ENCODE results near the gene SELENOW. TPM values are rescaled to one million over a fixed set of nuclear protein-coding genes. Genes with fewer than 3 reads are reported as not detected.

Gene SELENOW
- total and polyA plus RNA-seq, 2 of the 8 experiments (the other 6 are each of a cell fraction or from before 2014, with no cell fraction given): 371 to 588 TPM

GRCh38 chr19:47776568-47776967 lies 1.9 kb upstream of the SELENOW start:
- CTCF ChIA-PET (ENCODE audit: partially characterized antibody): interaction anchor here (0.6 to 3.6 kb wide), 6 partner anchors 11 to 73 kb away, joined by 3 to 19 read pairs (median 6); no protein-coding TSS in a partner anchor
- H2BK15ac ChIP-seq (ENCODE audit: low read length): 0 out of 2 replicates have a peak overlapping the region, but pooled peaks have one; percentile 81
- no peak overlapping the region for H4K8ac ChIP-seq (ENCODE audit: extremely low read depth, insufficient read depth, low read length)
- H3K79me1 ChIP-seq (ENCODE audit: low read depth, low read length): peaks cover 2% of the 10 kb centered on the region
- no peak overlapping the region for H3K9ac ChIP-seq (replicated peaks in 1 of 4; ENCODE audit: extremely low read depth in 1 of 4, low read depth in 3 of 4, low read length in 3 of 4)
- no peak overlapping the region; the same call in 1 of the 2 replicates for H2BK20ac ChIP-seq (ENCODE audit: low read length)
- no peaks in the 10 kb centered on the region for H3K27me3 ChIP-seq (replicated peaks in 1 of 4; ENCODE audit: control insufficient read depth in 3 of 4, extremely low read depth in 1 of 4, insufficient read depth in 3 of 4, low read length in 3 of 4)
- TF ChIP-seq CEBPB (IDR thresholded peaks at IDR 0.05; ENCODE audit: low read depth, low read length) (no peak), POLR2A (IDR thresholded peaks at IDR 0.05; ENCODE audit: control extremely low read depth in 1 of 2, low read depth in 2 of 2, low read length in 2 of 2) (no peak), KDM4A (IDR thresholded peaks at IDR 0.05; ENCODE audit: low read depth, low read length, severe bottlenecking) (no peak), ASH2L (IDR thresholded peaks at IDR 0.05; ENCODE audit: low read length) (no peak), CHD1 (IDR thresholded peaks at IDR 0.05; ENCODE audit: low read depth, low read length) (no peak), NANOG (IDR thresholded peaks at IDR 0.05; ENCODE audit: insufficient read depth, low read depth, low read length, poor library complexity, severe bottlenecking) (no peak), TBP (IDR thresholded peaks at IDR 0.05; ENCODE audit: low read depth, low read length) (no peak), E2F6 (IDR thresholded peaks at IDR 0.05) (no peak), MAFK (IDR thresholded peaks at IDR 0.05; ENCODE audit: low read depth, low read length) (no peak)
- peak overlapping the region; percentile 49; the same call in 1 of the 2 replicates for H2BK5ac ChIP-seq (ENCODE audit: low read depth, low read length)
- no peak overlapping the region for H2BK12ac ChIP-seq (ENCODE audit: low read depth, low read length)
- no peak overlapping the region for H3K14ac ChIP-seq (ENCODE audit: insufficient read length)
- H3K18ac ChIP-seq (ENCODE audit: extremely low read depth, low read length): no peak overlapping the region; the same call in 1 of the 2 replicates
- H3K36me3 ChIP-seq (ENCODE audit: control insufficient read depth in 2 of 4, insufficient read depth in 4 of 4, low read length in 3 of 4): peaks cover 5 to 9% (median 8%) of the 10 kb centered on the region in 4 experiments; a peak in 7 of 8 replicates
- H2BK120ac ChIP-seq (replicated peaks; ENCODE audit: low read depth, low read length): no peak overlapping the region
- peaks cover 0 to 10% (median 7%) of the 10 kb centered on the region in 4 experiments; a peak in 5 of 7 replicates for H3K4me1 ChIP-seq (replicated peaks in 1 of 4; ENCODE audit: control insufficient read depth in 3 of 4, insufficient read depth in 4 of 4, low read length in 3 of 4)
- no peak overlapping the region for H3K4ac ChIP-seq (replicated peaks; ENCODE audit: insufficient read length, low read depth, low read length)
- FAIRE-seq (no peak), DNase-seq (ENCODE audit: low read depth in 1 of 2, low spot score in 2 of 2) (no peak)
- no peak overlapping the region for H4K5ac ChIP-seq (ENCODE audit: insufficient read length, low read depth, low read length)
- H3K23ac ChIP-seq (ENCODE audit: insufficient read length): no peak overlapping the region
- H3K4me3 ChIP-seq (ENCODE audit: extremely low read depth in 1 of 4, insufficient read depth in 2 of 4, low read depth in 3 of 4, low read length in 4 of 4): no peak overlapping the region
- WGBS, 2 experiments (ENCODE audit: extremely low coverage in 1 of 2, insufficient coverage in 1 of 2, insufficient read length in 1 of 2, insufficient replicate concordance in 2 of 2, low coverage in 1 of 2, low lambda C conversion rate in 2 of 2, missing lambda C conversion rate in 1 of 2): 59% methylated on average over 4 of the region's 4 CpGs; no CpG with 5 or more reads in 1 of the 2 experiments
- no peak overlapping the region for H4K91ac ChIP-seq (replicated peaks; ENCODE audit: insufficient read length, low read length)
- no peaks in the 10 kb centered on the region for H3K9me3 ChIP-seq (ENCODE audit: insufficient read depth in 2 of 2, low read depth in 1 of 2, low read length in 1 of 2)
- POLR2A ChIA-PET (ENCODE audit: partially characterized antibody): interaction anchor here (0.9 to 5.0 kb wide), 4 partner anchors 10 to 73 kb away, joined by 4 to 34 read pairs (median 8); no protein-coding TSS in a partner anchor
- no peak overlapping the region for H3K56ac ChIP-seq (replicated peaks; ENCODE audit: insufficient read length, low read depth, low read length)
- H4K20me1 ChIP-seq (replicated peaks in 1 of 2; ENCODE audit: control insufficient read depth in 1 of 2, insufficient read depth in 2 of 2, low read length in 2 of 2): peaks cover 8 to 13% of the 10 kb centered on the region in 2 experiments
- H3K4me2 ChIP-seq (ENCODE audit: insufficient read depth in 1 of 2, low read depth in 2 of 2, low read length in 2 of 2): 0 out of 4 replicates have a peak overlapping the region, but pooled peaks of 1 of the 2 experiments have one; percentile 12
- H2AK5ac ChIP-seq (ENCODE audit: low read depth, low read length): 0 out of 2 replicates have a peak overlapping the region, but pooled peaks have one; percentile 2
- H3K23me2 ChIP-seq (ENCODE audit: low read depth, low read length): peaks cover 8% of the 10 kb centered on the region
- peak overlapping the region; percentile 56; the same call in 1 of the 2 replicates for H3K27ac ChIP-seq (ENCODE audit: low read depth, low read length)
- H3K79me2 ChIP-seq (ENCODE audit: control insufficient read depth in 1 of 2, insufficient read depth in 2 of 2, low read length in 2 of 2): peaks cover 13 to 25% of the 10 kb centered on the region in 2 experiments
- no peak overlapping the region for H2AFZ ChIP-seq (ENCODE audit: low read length)

All from H1 (cell line).